Glutamatergic neuron (in vitro differentiated cells): ENCODE data around the gene GRIN1. TPM values are rescaled to one million over a fixed set of nuclear protein-coding genes. Genes with fewer than 3 reads are reported as not detected.

Experiments
- DNase-seq: peaks from one replicate; pipeline ENCODE4 v3.0.0; 2022
- H3K27ac Mint-ChIP-seq: one replicate; pipeline ENCODE4 v1.8.0; 2020; ENCODE audit warnings: mild to moderate bottlenecking, mixed read lengths, inconsistent platforms; ENCODE audit not compliant: unreplicated experiment
- H3K27me3 Mint-ChIP-seq: one replicate; pipeline ENCODE4 v1.8.0; 2020; ENCODE audit warnings: mild to moderate bottlenecking, moderate library complexity, mixed read lengths, inconsistent platforms; ENCODE audit not compliant: unreplicated experiment
- H3K36me3 Mint-ChIP-seq: one replicate; pipeline ENCODE4 v1.8.0; 2020; ENCODE audit warnings: mild to moderate bottlenecking, mixed read lengths, inconsistent platforms; ENCODE audit not compliant: unreplicated experiment
- H3K4me1 Mint-ChIP-seq: one replicate; pipeline ENCODE4 v1.8.0; 2020; ENCODE audit warnings: mild to moderate bottlenecking, low read depth, mixed read lengths, inconsistent platforms; ENCODE audit not compliant: unreplicated experiment
- H3K4me3 Mint-ChIP-seq: one replicate; pipeline ENCODE4 v1.8.0; 2020; ENCODE audit warnings: mild to moderate bottlenecking, mixed read lengths, inconsistent platforms; ENCODE audit not compliant: unreplicated experiment
- H3K9me3 Mint-ChIP-seq: one replicate; pipeline ENCODE4 v1.8.0; 2020; ENCODE audit warnings: mild to moderate bottlenecking, moderate library complexity, mixed read lengths, inconsistent platforms; ENCODE audit not compliant: unreplicated experiment
- CTCF ChIP-seq: fragments of 200-600 bp; sonication (generic); IDR thresholded peaks from one replicate; pipeline ENCODE4 v1.5.0; 2021; ENCODE audit not compliant: partially characterized antibody, unreplicated experiment
- total RNA-seq: library from RNA; stranded (reverse); fragmentation: NEBNext Ultra II Directional; extraction: Animal tissue kit (Norgen Biotek cat#: 25700); gene quantifications from one replicate; pipeline ENCODE4 v1.2.1, GENCODE V29; 2021; ENCODE audit not compliant: unreplicated experiment

GRIN1 gene
- total RNA-seq, 1 donor from 2014 or later: 5.5 TPM

- H3K36me3 Mint-ChIP-seq: no peaks in the 10 kb centered on the region
- DNase-seq: no peak
- H3K4me3 Mint-ChIP-seq: no peak overlapping the region
- H3K27me3 Mint-ChIP-seq: peaks cover 3% of the 10 kb centered on the region
- no peaks in the 10 kb centered on the region for H3K4me1 Mint-ChIP-seq
- peaks cover 9% of the 10 kb centered on the region for H3K9me3 Mint-ChIP-seq
- no peak for TF ChIP-seq CTCF
- no peak overlapping the region for H3K27ac Mint-ChIP-seq
Observed at GRCh38 chr9:137106662-137107250, 32.2 kb upstream of the GRIN1 start.

- H3K4me1 Mint-ChIP-seq: no peaks in the 10 kb centered on the region
- no peak for TF ChIP-seq CTCF
- no peak overlapping the region for H3K27ac Mint-ChIP-seq
- H3K36me3 Mint-ChIP-seq: no peaks in the 10 kb centered on the region
- DNase-seq: no peak
- H3K27me3 Mint-ChIP-seq: peaks cover 3% of the 10 kb centered on the region
- peaks cover 9% of the 10 kb centered on the region for H3K9me3 Mint-ChIP-seq
- no peak overlapping the region for H3K4me3 Mint-ChIP-seq
Observed at GRCh38 chr9:137107312-137107921, 31.5 kb upstream of the GRIN1 start.

- no peak overlapping the region for H3K27ac Mint-ChIP-seq
- no peak overlapping the region for H3K4me3 Mint-ChIP-seq
- no peaks in the 10 kb centered on the region for H3K36me3 Mint-ChIP-seq
- DNase-seq: no peak
- no peaks in the 10 kb centered on the region for H3K4me1 Mint-ChIP-seq
- H3K27me3 Mint-ChIP-seq: peaks cover 3% of the 10 kb centered on the region
- H3K9me3 Mint-ChIP-seq: peaks cover 9% of the 10 kb centered on the region
- no peak for TF ChIP-seq CTCF
Observed at GRCh38 chr9:137107982-137108381, 31.0 kb upstream of the GRIN1 start.

- Mint-ChIP-seq H3K27me3 (peaks cover 5% of the 10 kb centered on the region), H3K4me3 (no peak overlapping the region), H3K36me3 (no peaks in the 10 kb centered on the region)
Observed at GRCh38 chr9:137108608-137109249, 30.2 kb upstream of the GRIN1 start.

More at GRCh38 chr9:137108608-137109249, 30.2 kb upstream of the GRIN1 start:
- Mint-ChIP-seq H3K27ac (no peak overlapping the region), H3K4me1 (no peaks in the 10 kb centered on the region), H3K9me3 (peaks cover 9% of the 10 kb centered on the region)
- no peak for DNase-seq
- no peak for TF ChIP-seq CTCF
